Keratinocyte (primary cell): ENCODE results near the gene ZNF280C. TPM values are rescaled to one million over a fixed set of nuclear protein-coding genes. Genes with fewer than 3 reads are reported as not detected.

Experiments
- DNase-seq: peaks from one replicate; pipeline ENCODE4 v3.0.0-alpha.2; 2011; ENCODE audit warnings: low read depth, missing footprints, low spot score
- FAIRE-seq: peaks from 2 replicates; lab custom pipeline; 2011; peaks lifted over from hg19 to GRCh38; lab: Jason Lieb, UNC
- H2AFZ ChIP-seq: 2 replicates; pipeline ENCODE4 v1.6.0; 2012; ENCODE audit warnings: low read length, control low read depth, inconsistent platforms; ENCODE audit not compliant: control insufficient read depth
- H3K27ac ChIP-seq: 2 replicates; pipeline ENCODE4 v1.5.1; 2011; ENCODE audit warnings: low read length; ENCODE audit not compliant: control insufficient read depth, insufficient read depth
- H3K27me3 ChIP-seq: 3 replicates; pipeline ENCODE4 v1.6.0; 2011; ENCODE audit warnings: low read length; ENCODE audit not compliant: control insufficient read depth, insufficient read depth; ENCODE audit errors: extremely low read depth
- H3K36me3 ChIP-seq, 2 experiments: 2 replicates in 1 of 2; 3 replicates in 1 of 2; pipeline ENCODE4 v1.5.1; 2011; ENCODE audit warnings: low read length in 2 of 2, mild to moderate bottlenecking in 1 of 2; ENCODE audit not compliant: control insufficient read depth in 2 of 2, insufficient read depth in 2 of 2; ENCODE audit errors: extremely low read depth in 1 of 2
- H3K4me1 ChIP-seq: 3 replicates; pipeline ENCODE4 v1.5.1; 2011; ENCODE audit warnings: low read length; ENCODE audit not compliant: control insufficient read depth, insufficient read depth; ENCODE audit errors: extremely low read depth
- H3K4me2 ChIP-seq: 3 replicates; pipeline ENCODE4 v1.6.0; 2011; ENCODE audit warnings: low read depth, low read length; ENCODE audit not compliant: control insufficient read depth, insufficient read depth; ENCODE audit errors: extremely low read depth
- H3K4me3 ChIP-seq, 3 experiments: fragments of 200-600 bp in 1 of 3; sonication (generic) in 1 of 3; 2 replicates in 2 of 3; 3 replicates in 1 of 3; pipeline ENCODE4 v1.5.1; 2011 to 2016; ENCODE audit warnings: low read length in 3 of 3, mild to moderate bottlenecking in 3 of 3, control low read depth in 2 of 3, inconsistent platforms in 1 of 3, low read depth in 1 of 3, mixed read lengths in 1 of 3, mixed run types in 1 of 3, moderate library complexity in 1 of 3; ENCODE audit not compliant: control insufficient read depth in 2 of 3, insufficient read depth in 2 of 3; ENCODE audit errors: extremely low read depth in 1 of 3
- H3K79me2 ChIP-seq: 2 replicates; pipeline ENCODE4 v1.6.0; 2012; ENCODE audit warnings: low read length; ENCODE audit not compliant: control insufficient read depth, insufficient read depth
- H3K9ac ChIP-seq: 3 replicates; pipeline ENCODE4 v1.6.0; 2011; ENCODE audit warnings: low read length; ENCODE audit not compliant: control insufficient read depth, insufficient read depth; ENCODE audit errors: extremely low read depth
- H3K9me1 ChIP-seq: 3 replicates; pipeline ENCODE4 v1.6.0; 2011; ENCODE audit warnings: low read length; ENCODE audit not compliant: control insufficient read depth, insufficient read depth; ENCODE audit errors: extremely low read depth
- H3K9me3 ChIP-seq: 2 replicates; pipeline ENCODE4 v1.5.1; 2012; ENCODE audit warnings: low read depth, low read length; ENCODE audit not compliant: control insufficient read depth
- H4K20me1 ChIP-seq: 3 replicates; pipeline ENCODE4 v1.6.0; 2011; ENCODE audit warnings: low read length; ENCODE audit not compliant: control insufficient read depth, insufficient read depth; ENCODE audit errors: extremely low read depth
- EZH2 ChIP-seq: IDR thresholded peaks from one replicate; pipeline ENCODE4 v1.6.1; 2012; ENCODE audit warnings: inconsistent platforms, mild to moderate bottlenecking, low read length, moderate library complexity
- dilution Hi-C: fragments of 300-500 bp; cut with MboI; formaldehyde crosslinking; loops from one replicate; pipeline ENCODE4 v1.7.0; 2020; ENCODE audit warnings: low sequenced_read_pairs; ENCODE audit not compliant: extremely low pct_ligation_motif_present
- polyA plus RNA-seq, 5 experiments: library from polyadenylated mRNA; depleted of rRNA in 3 of 5; stranded (reverse) in 3 of 5; stranded (forward) in 1 of 5; unstranded in 1 of 5; fragments of >200 nt; gene quantifications; 1 replicate in 1 of 5; 2 replicates in 3 of 5; 3 replicates in 1 of 5; pipeline versions ENCODE4 v1.2.1 to v1.2.3, GENCODE V29; 2011 to 2012; ENCODE audit warnings: missing spikeins in 2 of 5, low read depth in 1 of 5, low replicate concordance in 1 of 5
- TF ChIP-seq, protein P1 (sequence below), 3 experiments: IDR thresholded peaks in 1 of 3; conservative IDR thresholded peaks in 1 of 3; optimal IDR thresholded peaks in 1 of 3; 2 replicates in 2 of 3; 3 replicates in 1 of 3; pipeline versions ENCODE3 to v1.5.1; 2011; ENCODE audit warnings: low read length in 3 of 3, mild to moderate bottlenecking in 3 of 3, moderate library complexity in 2 of 3, control low read depth in 1 of 3, inconsistent platforms in 1 of 3; ENCODE audit not compliant: insufficient read depth in 2 of 3; ENCODE audit errors: extremely low read depth in 1 of 3

ZNF280C gene
- polyA plus RNA-seq, 1 donor (not counting 4 experiments of a cell fraction or from before 2014, with no cell fraction given): 4.7 TPM

GRCh38 chrX:130163398-130163797 is 105.3 kb downstream of the ZNF280C start:
- H3K9me1 ChIP-seq: no peaks in the 10 kb centered on the region
- TF ChIP-seq EZH2: no peak
- TF ChIP-seq, protein P1, sequence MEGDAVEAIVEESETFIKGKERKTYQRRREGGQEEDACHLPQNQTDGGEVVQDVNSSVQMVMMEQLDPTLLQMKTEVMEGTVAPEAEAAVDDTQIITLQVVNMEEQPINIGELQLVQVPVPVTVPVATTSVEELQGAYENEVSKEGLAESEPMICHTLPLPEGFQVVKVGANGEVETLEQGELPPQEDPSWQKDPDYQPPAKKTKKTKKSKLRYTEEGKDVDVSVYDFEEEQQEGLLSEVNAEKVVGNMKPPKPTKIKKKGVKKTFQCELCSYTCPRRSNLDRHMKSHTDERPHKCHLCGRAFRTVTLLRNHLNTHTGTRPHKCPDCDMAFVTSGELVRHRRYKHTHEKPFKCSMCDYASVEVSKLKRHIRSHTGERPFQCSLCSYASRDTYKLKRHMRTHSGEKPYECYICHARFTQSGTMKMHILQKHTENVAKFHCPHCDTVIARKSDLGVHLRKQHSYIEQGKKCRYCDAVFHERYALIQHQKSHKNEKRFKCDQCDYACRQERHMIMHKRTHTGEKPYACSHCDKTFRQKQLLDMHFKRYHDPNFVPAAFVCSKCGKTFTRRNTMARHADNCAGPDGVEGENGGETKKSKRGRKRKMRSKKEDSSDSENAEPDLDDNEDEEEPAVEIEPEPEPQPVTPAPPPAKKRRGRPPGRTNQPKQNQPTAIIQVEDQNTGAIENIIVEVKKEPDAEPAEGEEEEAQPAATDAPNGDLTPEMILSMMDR (optimal IDR thresholded peaks at IDR 0.05 in 1 of 3, IDR thresholded peaks at IDR 0.05 in 1 of 3, conservative IDR thresholded peaks at IDR 0.05 in 1 of 3; ENCODE audit: extremely low read depth in 1 of 3, insufficient read depth in 2 of 3, low read length in 3 of 3): no peak
- H3K27ac ChIP-seq: no peak overlapping the region
- dilution Hi-C loops: no loop called here
- no peaks in the 10 kb centered on the region for H4K20me1 ChIP-seq
- H3K9ac ChIP-seq: no peak overlapping the region
- no peaks in the 10 kb centered on the region for H3K9me3 ChIP-seq
- no peaks in the 10 kb centered on the region for H3K27me3 ChIP-seq
- H3K36me3 ChIP-seq: no peaks in the 10 kb centered on the region
- FAIRE-seq: no peak
- H2AFZ ChIP-seq: no peak overlapping the region
- no peak overlapping the region for H3K4me3 ChIP-seq
- H3K4me2 ChIP-seq: no peak overlapping the region
- peaks cover 22% of the 10 kb centered on the region for H3K79me2 ChIP-seq
- no peak for DNase-seq
- peaks cover 8% of the 10 kb centered on the region for H3K4me1 ChIP-seq

GRCh38 chrX:130162094-130162735 is 106.5 kb downstream of the ZNF280C start:
- H3K79me2 ChIP-seq: peaks cover 22% of the 10 kb centered on the region

More at GRCh38 chrX:130162094-130162735, 106.5 kb downstream of the ZNF280C start:
- TF ChIP-seq, protein P1 (optimal IDR thresholded peaks at IDR 0.05 in 1 of 3, IDR thresholded peaks at IDR 0.05 in 1 of 3, conservative IDR thresholded peaks at IDR 0.05 in 1 of 3; ENCODE audit: extremely low read depth in 1 of 3, insufficient read depth in 2 of 3, low read length in 3 of 3): no peak
- TF ChIP-seq EZH2: no peak
- Histone ChIP-seq H3K4me1 (peaks cover 8% of the 10 kb centered on the region), H3K9me1 (no peaks in the 10 kb centered on the region), H4K20me1 (no peaks in the 10 kb centered on the region), H3K36me3 (no peaks in the 10 kb centered on the region), H3K4me3 (no peak overlapping the region), H3K4me2 (no peak overlapping the region), H3K9ac (no peak overlapping the region), H3K9me3 (no peaks in the 10 kb centered on the region), H2AFZ (no peak overlapping the region), H3K27ac (no peak overlapping the region), H3K27me3 (no peaks in the 10 kb centered on the region)
- DNase-seq: no peak
- FAIRE-seq: no peak
- dilution Hi-C loops: no loop called here
